HepG2 (cell line): Measurements from ENCODE around the gene TTBK1. TPM values are rescaled to one million over a fixed set of nuclear protein-coding genes. Genes with fewer than 3 reads are reported as not detected.

Source experiments
- CBFB ChIP-seq: sonication (generic); formaldehyde crosslinking; IDR thresholded peaks from 2 replicates; pipeline ENCODE4 v1.4.0; 2020; ENCODE audit warnings: missing genetic modification reagents
- CENPT ChIP-seq: sonication (generic); formaldehyde crosslinking; IDR thresholded peaks from 2 replicates; pipeline ENCODE4 v1.8.0; 2022; ENCODE audit warnings: low read depth, mild to moderate bottlenecking, moderate library complexity, missing genetic modification reagents
- CHD4 ChIP-seq: fragments of 200-600 bp; sonication (generic); IDR thresholded peaks from 2 replicates; pipeline ENCODE4 v1.7.0; 2017; ENCODE audit warnings: mild to moderate bottlenecking, low read length, borderline replicate concordance
- DNMT3B ChIP-seq: conservative IDR thresholded peaks from 2 replicates; pipeline ENCODE4 v1.6.1; 2016; ENCODE audit warnings: missing biosample characterization, control low read depth
- FOXP1 ChIP-seq, 2 experiments: fragments of 450-650 bp in 1 of 2; IDR thresholded peaks; 2 replicates each; pipeline ENCODE4 v1.6.1; 2017 to 2018; ENCODE audit warnings: antibody characterized with exemption in 1 of 2
- FUBP1 ChIP-seq: sonication (generic); formaldehyde crosslinking; IDR thresholded peaks from 2 replicates; pipeline ENCODE4 v1.5.1; 2020; ENCODE audit warnings: missing genetic modification reagents, mild to moderate bottlenecking, borderline replicate concordance
- HNRNPL ChIP-seq: fragments of 200-400 bp; formaldehyde crosslinking; IDR thresholded peaks from 2 replicates; pipeline ENCODE4 v1.6.1; 2017; ENCODE audit warnings: mild to moderate bottlenecking, low read depth, low read length
- JDP2 ChIP-seq: sonication (generic); formaldehyde crosslinking; IDR thresholded peaks from 2 replicates; pipeline ENCODE4 v1.8.1; 2022; ENCODE audit warnings: missing genetic modification reagents, borderline replicate concordance
- NR1H2 ChIP-seq: sonication (generic); formaldehyde crosslinking; IDR thresholded peaks from 2 replicates; pipeline ENCODE4 v1.8.1; 2022; ENCODE audit warnings: low read depth, missing genetic modification reagents, borderline replicate concordance
- PAWR ChIP-seq: sonication (generic); formaldehyde crosslinking; IDR thresholded peaks from 2 replicates; pipeline ENCODE4 v1.4.0; 2020; ENCODE audit warnings: missing genetic modification reagents, mild to moderate bottlenecking, borderline replicate concordance
- PBX3 ChIP-seq: sonication (generic); formaldehyde crosslinking; IDR thresholded peaks from 2 replicates; pipeline ENCODE4 v1.8.1; 2023; ENCODE audit warnings: missing genetic modification reagents, inconsistent platforms, borderline replicate concordance
- PHF21A ChIP-seq: sonication (generic); formaldehyde crosslinking; IDR thresholded peaks from 2 replicates; pipeline ENCODE4 v1.5.0; 2020; ENCODE audit warnings: mild to moderate bottlenecking, missing genetic modification reagents
- PTBP1 ChIP-seq: fragments of 200-400 bp; formaldehyde crosslinking; IDR thresholded peaks from 2 replicates; pipeline ENCODE4 v1.6.1; 2018; ENCODE audit warnings: low read length, low read depth; ENCODE audit not compliant: poor library complexity, severe bottlenecking
- RCOR2 ChIP-seq: IDR thresholded peaks from 2 replicates; pipeline ENCODE4 v1.6.1; 2016; ENCODE audit warnings: missing biosample characterization, missing genetic modification reagents
- SETDB1 ChIP-seq: sonication (generic); formaldehyde crosslinking; IDR thresholded peaks from 2 replicates; pipeline ENCODE4 v1.5.1; 2020; ENCODE audit warnings: missing genetic modification reagents, mild to moderate bottlenecking, borderline replicate concordance
- TAF15 ChIP-seq: fragments of 200-400 bp; formaldehyde crosslinking; IDR thresholded peaks from one replicate; pipeline ENCODE4 v1.6.1; 2018; ENCODE audit warnings: mild to moderate bottlenecking, low read depth, low read length; ENCODE audit not compliant: poor library complexity, severe bottlenecking
- TEAD2 ChIP-seq: sonication (generic); formaldehyde crosslinking; IDR thresholded peaks from 2 replicates; pipeline ENCODE4 v1.9.0; 2021; ENCODE audit warnings: missing genetic modification reagents
- U2AF2 ChIP-seq: fragments of 200-400 bp; formaldehyde crosslinking; IDR thresholded peaks from 2 replicates; pipeline ENCODE4 v1.6.1; 2017; ENCODE audit warnings: low read depth, mild to moderate bottlenecking, low read length
- ZBTB42 ChIP-seq: sonication (generic); formaldehyde crosslinking; IDR thresholded peaks from 2 replicates; pipeline ENCODE4 v1.5.0; 2020; ENCODE audit warnings: mild to moderate bottlenecking, missing genetic modification reagents
- ZFP36L2 ChIP-seq: sonication (generic); formaldehyde crosslinking; IDR thresholded peaks from 2 replicates; pipeline ENCODE4 v1.4.0; 2020; ENCODE audit warnings: missing genetic modification reagents
- ZMAT3 ChIP-seq: sonication (generic); formaldehyde crosslinking; conservative IDR thresholded peaks from 2 replicates; pipeline ENCODE4 v1.7.0; 2021; ENCODE audit warnings: missing genetic modification reagents
- ZNF335 ChIP-seq: sonication (generic); formaldehyde crosslinking; IDR thresholded peaks from 2 replicates; pipeline ENCODE4 v1.4.0; 2020; ENCODE audit warnings: missing genetic modification reagents
- ZNF530 ChIP-seq: sonication (generic); formaldehyde crosslinking; IDR thresholded peaks from 2 replicates; pipeline ENCODE4 v1.5.0; 2020; ENCODE audit warnings: low read depth, mild to moderate bottlenecking, missing genetic modification reagents
- ZNF550 ChIP-seq: sonication (generic); formaldehyde crosslinking; IDR thresholded peaks from 2 replicates; pipeline ENCODE4 v1.4.0; 2020; ENCODE audit warnings: mild to moderate bottlenecking, missing genetic modification reagents, borderline replicate concordance
- ZNF562 ChIP-seq: sonication (generic); formaldehyde crosslinking; IDR thresholded peaks from 2 replicates; pipeline ENCODE4 v1.8.0; 2022; ENCODE audit warnings: missing genetic modification reagents, borderline replicate concordance
- ZNF816 ChIP-seq: sonication (generic); formaldehyde crosslinking; IDR thresholded peaks from 2 replicates; pipeline ENCODE4 v1.8.0; 2022; ENCODE audit warnings: missing genetic modification reagents, mild to moderate bottlenecking, borderline replicate concordance
- ZSCAN30 ChIP-seq: sonication (generic); formaldehyde crosslinking; IDR thresholded peaks from 2 replicates; pipeline ENCODE4 v1.5.0; 2020; ENCODE audit warnings: mild to moderate bottlenecking, missing genetic modification reagents
- polyA plus RNA-seq, 8 experiments: library from polyadenylated mRNA; depleted of rRNA in 3 of 8; stranded (reverse) in 7 of 8; unstranded in 1 of 8; fragments of >200 nt; fragmentation: Illumina TruSeq in 4 of 8; extraction: Trizol in 4 of 8; gene quantifications; 2 replicates each; pipeline versions ENCODE4 v1.2.1 to v1.2.3, GENCODE V29; 2011 to 2016; ENCODE audit warnings: low read depth in 4 of 8, missing spikeins in 1 of 8, mixed read lengths in 1 of 8; ENCODE audit not compliant: insufficient read depth in 1 of 8
- total RNA-seq, 5 experiments: library from RNA; depleted of rRNA; stranded (reverse); fragments of >200 nt; fragmentation: Illumina TruSeq; extraction: Trizol; gene quantifications; 2 replicates each; pipeline ENCODE4 v1.2.3, GENCODE V29; 2016; ENCODE audit warnings: low read depth in 1 of 5
- TF ChIP-seq, protein P1 (sequence below): sonication (generic); formaldehyde crosslinking; IDR thresholded peaks from 2 replicates; pipeline ENCODE4 v1.5.0; 2020; ENCODE audit warnings: missing genetic modification reagents

TTBK1 gene
- total and polyA plus RNA-seq, 2 of the 13 experiments (the other 11 are each of a cell fraction or from before 2014, with no cell fraction given), result 0.24 to 0.33 TPM

DNA sequence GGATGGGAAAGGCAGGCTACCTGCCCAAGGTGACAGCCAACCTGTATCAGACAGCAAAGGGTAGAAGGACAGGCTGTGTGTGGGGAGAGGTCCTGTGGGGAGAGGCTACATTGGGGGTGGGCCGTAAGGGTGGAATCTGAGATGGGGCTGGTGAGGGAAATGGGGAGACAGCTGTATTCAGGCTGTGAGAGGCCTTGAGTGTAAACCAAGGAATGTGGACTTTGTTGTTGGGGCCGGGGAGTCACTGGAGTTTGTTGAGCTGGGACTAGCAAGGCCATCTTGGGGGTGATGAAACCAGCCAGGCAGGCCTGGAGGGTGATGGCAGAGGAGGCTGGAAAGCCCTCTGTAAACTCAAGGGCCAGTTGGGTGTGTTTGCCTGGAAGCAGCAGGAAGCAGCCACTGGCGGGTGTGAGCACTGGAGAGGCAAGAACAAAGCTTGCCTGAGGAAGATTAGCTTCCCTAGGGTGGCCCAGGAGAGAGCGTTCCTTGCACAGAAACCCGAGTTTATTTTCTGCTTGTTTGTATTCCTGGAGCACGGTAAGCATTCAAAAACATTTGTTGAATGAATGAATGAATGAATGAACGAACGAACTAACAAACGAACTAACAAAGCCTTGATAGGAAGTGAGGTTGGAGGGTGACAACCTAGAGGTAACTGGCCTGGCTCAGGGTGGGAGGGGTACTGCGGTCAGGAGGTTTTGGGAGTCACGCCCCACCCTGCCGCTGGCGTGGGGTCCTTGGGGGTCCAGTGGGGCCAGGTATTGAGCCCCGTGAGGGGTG lies 18.9 kb downstream of the TTBK1 start (continued):
- TF ChIP-seq ZFP36L2 (CRISPR knock-in tag), result no peak
- no peak for TF ChIP-seq ZBTB42 (CRISPR knock-in tag)
- TF ChIP-seq ZMAT3, result no peak
- no peak for TF ChIP-seq CENPT (CRISPR knock-in tag)
- TF ChIP-seq PTBP1, result no peak
- TF ChIP-seq FUBP1 (CRISPR knock-in tag), result no peak
- TF ChIP-seq TAF15, result no peak
- no peak for TF ChIP-seq HNRNPL
- TF ChIP-seq, protein P1, sequence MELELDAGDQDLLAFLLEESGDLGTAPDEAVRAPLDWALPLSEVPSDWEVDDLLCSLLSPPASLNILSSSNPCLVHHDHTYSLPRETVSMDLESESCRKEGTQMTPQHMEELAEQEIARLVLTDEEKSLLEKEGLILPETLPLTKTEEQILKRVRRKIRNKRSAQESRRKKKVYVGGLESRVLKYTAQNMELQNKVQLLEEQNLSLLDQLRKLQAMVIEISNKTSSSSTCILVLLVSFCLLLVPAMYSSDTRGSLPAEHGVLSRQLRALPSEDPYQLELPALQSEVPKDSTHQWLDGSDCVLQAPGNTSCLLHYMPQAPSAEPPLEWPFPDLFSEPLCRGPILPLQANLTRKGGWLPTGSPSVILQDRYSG (CRISPR knock-in tag), result no peak
- TF ChIP-seq PAWR (CRISPR knock-in tag), result no peak
- no peak for TF ChIP-seq ZNF816 (CRISPR knock-in tag)
- TF ChIP-seq PHF21A, result no peak
- 0 out of 2 replicates have a peak, but pooled peaks have one; percentile 25 for TF ChIP-seq CBFB (CRISPR knock-in tag)
- no peak for TF ChIP-seq ZSCAN30 (CRISPR knock-in tag)
- no peak for TF ChIP-seq ZNF562 (CRISPR knock-in tag)
- TF ChIP-seq ZNF550, result no peak
- TF ChIP-seq TEAD2, result no peak
- TF ChIP-seq DNMT3B, result no peak
- no peak for TF ChIP-seq FOXP1 (IDR thresholded peaks at IDR 0.05)
- TF ChIP-seq FOXP1 (CRISPR knock-in tag; IDR thresholded peaks at IDR 0.05), result 0 out of 2 replicates have a peak, but pooled peaks have one; percentile 25
- TF ChIP-seq NR1H2, result no peak
- TF ChIP-seq RCOR2 (CRISPR knock-in tag), result no peak
- TF ChIP-seq SETDB1 (CRISPR knock-in tag), result no peak
- no peak for TF ChIP-seq ZNF530 (CRISPR knock-in tag)
- TF ChIP-seq CHD4, result no peak
- TF ChIP-seq ZNF335, result no peak
- TF ChIP-seq U2AF2, result no peak
- no peak for TF ChIP-seq JDP2 (CRISPR knock-in tag)
- no peak for TF ChIP-seq PBX3
